Measurements from ENCODE around the gene CCDC12. TPM values are rescaled to one million over a fixed set of nuclear protein-coding genes. Genes with fewer than 3 reads are reported as not detected.

CCDC12 gene
- total and polyA plus RNA-seq, 7 donors: 33.1 to 80.9 (median 41.0) TPM

GRCh38 chr3:47000922-47001730, 24.6 kb upstream of the CCDC12 start:
- Histone ChIP-seq H3K9me3 (no peaks in the 10 kb centered on the region), H3K4me3 (no peak overlapping the region), H3K4me1 (no peaks in the 10 kb centered on the region), H3K27ac (no peak overlapping the region), H3K36me3 (peaks cover 0 to 65% (median 27%) of the 10 kb centered on the region in 4 donors), H3K27me3 (no peaks in the 10 kb centered on the region)
- no peak for DNase-seq
- intact Hi-C loops (cut with DNase I): loop anchor here (10.0 kb wide), 1 partner anchor 164 kb away; the partner anchor contains the start of gene SETD2
- TF ChIP-seq POLR2A (IDR thresholded peaks at IDR 0.05) (no peak), EP300 (IDR thresholded peaks at IDR 0.05) (no peak), POLR2AphosphoS5 (IDR thresholded peaks at IDR 0.05) (no peak), CTCF (IDR thresholded peaks at IDR 0.05) (no peak)
- WGBS, 2 donors: 86 to 91% methylated on average over 25 of the region's 25 CpGs

GRCh38 chr3:47000198-47000815, 23.8 kb upstream of the CCDC12 start:
- 96 to 97% methylated on average over 10 of the region's 10 CpGs for WGBS, 2 donors
- H3K4me1 ChIP-seq: no peaks in the 10 kb centered on the region
- H3K27me3 ChIP-seq: no peaks in the 10 kb centered on the region
- intact Hi-C loops (cut with DNase I): loop anchor here (10.0 kb wide), 1 partner anchor 164 kb away; the partner anchor contains the start of gene SETD2
- H3K4me3 ChIP-seq: no peak overlapping the region
- DNase-seq: no peak
- TF ChIP-seq EP300 (IDR thresholded peaks at IDR 0.05): no peak
- no peaks in the 10 kb centered on the region for H3K9me3 ChIP-seq
- H3K36me3 ChIP-seq: peaks cover 0 to 58% (median 27%) of the 10 kb centered on the region in 4 donors
- no peak overlapping the region for H3K27ac ChIP-seq

GRCh38 chr3:46999516-47000197, 23.1 kb upstream of the CCDC12 start:
- DNase-seq: no peak
- Histone ChIP-seq H3K4me1 (no peaks in the 10 kb centered on the region), H3K27ac (no peak overlapping the region), H3K36me3 (peaks cover 0 to 56% (median 27%) of the 10 kb centered on the region in 4 donors), H3K27me3 (no peaks in the 10 kb centered on the region), H3K9me3 (no peaks in the 10 kb centered on the region), H3K4me3 (no peak overlapping the region)
- TF ChIP-seq CTCF (IDR thresholded peaks at IDR 0.05) (no peak), POLR2A (IDR thresholded peaks at IDR 0.05) (no peak), EP300 (IDR thresholded peaks at IDR 0.05) (no peak), POLR2AphosphoS5 (IDR thresholded peaks at IDR 0.05) (no peak)
- WGBS, 2 donors: 94% methylated on average over 14 of the region's 14 CpGs
- intact Hi-C loops (cut with DNase I): loop anchor here (5.0 to 10.0 kb wide), 2 partner anchors 165 to 292 kb away; partner anchors contain the start of gene SETD2

- no peak for TF ChIP-seq EP300 (IDR thresholded peaks at IDR 0.05)
- no peak for TF ChIP-seq CTCF (IDR thresholded peaks at IDR 0.05)
- no peak for TF ChIP-seq POLR2A (IDR thresholded peaks at IDR 0.05)
- TF ChIP-seq POLR2AphosphoS5 (IDR thresholded peaks at IDR 0.05): no peak
- Histone ChIP-seq H3K9me3 (no peaks in the 10 kb centered on the region), H3K27me3 (no peaks in the 10 kb centered on the region), H3K27ac (no peak overlapping the region), H3K4me1 (no peaks in the 10 kb centered on the region), H3K4me3 (no peak overlapping the region), H3K36me3 (peaks cover 0 to 51% (median 24%) of the 10 kb centered on the region in 4 donors)
- DNase-seq: no peak
- intact Hi-C loops (cut with DNase I): loop anchor here (1.0 to 5.0 kb wide), 2 partner anchors 76 to 292 kb away; no protein-coding TSS in a partner anchor
- WGBS, 2 donors: 86 to 90% methylated on average over 22 of the region's 22 CpGs
These were observed 22.4 kb upstream of the CCDC12 start for GRCh38 chr3:46998852-46999515.

All from sigmoid colon (tissue), 7 donors.